NCI-H524 treated with DMSO at 0.1 percent for 48 hours (cell line): ENCODE data around the gene RNASET2.
A peak's percentile ranks its signal among the peaks of the same experiment; 100 is the strongest.

Experiments
- DNase-seq: peaks from one replicate; lab custom pipeline; 2025; lab: John Stamatoyannopoulos, UW

The RNASET2 gene

DNA sequence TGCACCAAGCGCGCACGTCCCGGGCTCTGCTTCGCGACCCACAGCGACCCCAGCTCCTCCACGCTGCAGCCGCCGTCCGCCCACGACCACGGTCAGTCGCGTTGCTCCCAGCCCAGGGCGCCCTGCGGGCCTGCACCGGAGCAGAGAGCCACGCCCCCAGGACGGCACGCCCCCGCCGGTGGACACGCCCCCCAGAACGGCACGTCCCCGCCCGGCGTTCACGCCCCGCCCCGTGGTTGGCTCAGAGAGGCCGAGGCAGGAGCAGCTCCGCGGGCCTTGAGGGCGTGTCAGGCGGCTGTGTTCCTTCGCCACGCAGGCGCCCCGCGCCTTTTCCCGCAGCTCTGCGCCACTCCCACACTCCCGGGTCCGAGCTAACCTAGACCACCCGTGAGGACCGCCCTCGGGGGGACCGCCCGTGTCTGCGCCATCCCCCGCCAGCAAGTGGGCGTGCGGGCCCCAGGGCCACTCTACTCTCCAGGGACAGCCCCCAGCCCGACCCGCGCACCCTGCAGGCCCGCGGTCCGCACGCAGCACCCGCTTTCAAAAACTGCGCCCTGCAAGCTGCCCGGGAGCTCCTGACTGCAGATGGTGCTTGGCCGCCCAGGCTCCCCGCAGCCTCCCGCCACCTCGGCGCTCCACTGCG, at the start of gene RNASET2:
RNASET2 (minus strand) TSS at position 107 of the 643 bp plus-strand sequence. CDS start 368 bp downstream, outside the sequence.
- peak; percentile 16 for DNase-seq

DNA sequence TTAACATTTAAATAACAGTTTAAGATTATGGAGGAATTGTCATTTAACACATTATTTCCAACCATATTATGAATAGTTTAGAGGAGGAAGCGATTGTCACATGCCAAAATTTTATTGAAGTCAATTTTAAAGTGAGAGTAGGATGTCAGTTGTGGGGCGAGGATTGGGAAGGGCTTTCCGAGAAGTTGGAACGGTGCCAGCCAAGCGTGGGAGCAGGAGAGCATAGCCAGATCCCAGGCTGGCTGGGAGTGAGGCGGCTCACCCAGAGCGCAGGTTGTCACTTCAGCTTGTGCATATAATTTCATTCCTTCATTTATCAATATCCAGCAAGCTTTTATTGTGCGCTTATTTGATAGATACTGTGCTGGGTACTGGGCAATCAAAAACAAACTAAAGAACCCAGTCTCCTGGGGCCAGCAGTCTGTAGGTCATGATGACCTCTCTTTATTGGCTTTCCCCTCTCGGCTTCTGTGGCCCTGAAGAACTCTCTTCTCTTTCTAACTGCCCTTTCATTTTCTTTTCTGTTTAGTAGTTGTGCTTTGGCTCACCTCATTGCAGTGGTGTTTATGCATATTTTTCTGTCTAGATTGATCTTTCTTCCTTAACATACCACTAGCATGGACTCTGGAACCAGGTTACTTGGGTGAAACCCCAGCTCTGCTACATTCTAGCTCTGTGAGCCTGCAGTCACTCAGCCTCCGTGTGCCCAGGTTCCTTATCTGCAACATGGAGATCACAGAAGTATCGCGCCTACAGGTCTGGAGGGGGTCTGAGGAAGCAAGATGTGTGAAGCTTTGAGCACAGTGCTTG, 49.2 kb upstream of the RNASET2 start:
- DNase-seq, result no peak

- no peak for DNase-seq
Observed at GRCh38 chr6:167000759-167001158, 44.4 kb upstream of the RNASET2 start.

- no peak for DNase-seq
Observed at GRCh38 chr6:166999884-167000253, 43.5 kb upstream of the RNASET2 start.

- DNase-seq, result peak; percentile 72
Observed at GRCh38 chr6:166999145-166999883, 43.0 kb upstream of the RNASET2 start, which contains the start of gene CEP43. Gene CEP43, plus strand, starts transcription at chr6:166999397. Its CDS starts 16 bp downstream, at chr6:166999413.

DNA sequence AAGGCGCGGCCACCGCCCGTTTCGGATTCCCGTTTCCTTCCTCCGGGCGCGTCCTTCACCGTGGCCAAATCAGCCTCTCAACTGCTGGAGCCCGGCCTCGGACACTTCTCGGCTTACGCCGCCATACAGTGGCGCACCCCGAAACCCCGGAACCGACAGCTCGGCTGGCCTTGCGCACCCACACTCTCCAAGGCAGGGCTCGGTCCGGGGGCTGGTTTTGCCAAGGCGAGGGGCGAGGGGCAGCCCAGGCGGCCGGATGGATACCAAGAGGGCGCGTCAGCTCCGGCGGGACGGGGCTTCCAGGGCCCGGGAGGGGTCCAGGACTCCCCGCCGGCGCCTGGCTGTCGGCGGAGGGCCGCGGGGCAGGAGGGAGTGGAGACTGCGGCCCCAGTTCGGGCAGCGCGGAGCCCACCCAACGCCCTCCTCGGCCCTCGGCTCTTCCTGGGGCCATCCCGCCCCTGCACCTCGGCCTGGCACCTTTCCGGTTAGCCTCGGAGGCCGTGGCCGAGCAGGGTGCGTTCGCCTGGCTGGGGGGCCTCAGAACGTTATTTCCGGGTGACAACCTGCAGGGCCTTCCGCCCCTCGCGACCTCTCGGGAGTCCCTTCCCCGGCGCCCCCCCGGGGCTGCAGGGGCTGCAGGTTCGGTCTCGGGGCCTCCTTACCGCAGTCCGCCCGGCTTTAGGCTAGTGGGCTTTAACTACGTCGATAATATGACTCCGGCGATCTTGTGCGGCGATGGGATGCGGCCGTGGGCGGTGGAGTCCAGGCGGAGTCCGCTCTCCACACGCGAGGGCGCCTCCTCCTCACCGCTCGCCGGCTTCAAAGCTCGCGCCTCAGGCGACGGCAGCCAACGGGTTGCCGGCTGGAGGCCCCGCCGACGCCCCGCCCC, 42.1 kb upstream of the RNASET2 start:
- no peak for DNase-seq

GRCh38 chr6:166997768-166998255, 41.5 kb upstream of the RNASET2 start:
- no peak for DNase-seq

DNA sequence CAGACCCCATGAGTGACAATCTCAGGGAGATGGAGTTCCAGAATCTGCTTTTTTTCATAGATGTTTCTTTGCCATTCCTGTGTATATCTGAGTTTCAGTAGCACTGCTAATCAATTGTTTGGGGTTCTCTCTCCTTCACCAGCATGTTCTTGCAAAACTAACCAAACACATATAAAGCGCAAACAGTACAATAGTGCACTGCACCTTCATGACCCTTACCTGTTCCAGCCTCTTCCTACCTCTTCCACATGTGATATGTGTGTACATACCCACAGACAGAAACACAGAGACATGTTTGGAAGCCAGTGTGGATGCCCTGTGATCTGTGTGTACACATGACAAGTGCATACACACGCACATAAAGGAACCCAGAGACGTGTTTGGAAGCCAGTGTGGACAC, 41.0 kb upstream of the RNASET2 start:
- DNase-seq, result no peak

GRCh38 chr6:166996406-166996805, 40.1 kb upstream of the RNASET2 start:
- no peak for DNase-seq

- no peak for DNase-seq
Observed at GRCh38 chr6:166989427-166990032, 33.2 kb upstream of the RNASET2 start.

GRCh38 chr6:166988674-166989201, 32.4 kb upstream of the RNASET2 start:
- no peak for DNase-seq

GRCh38 chr6:166987930-166988329, 31.6 kb upstream of the RNASET2 start:
- DNase-seq, result no peak

- no peak for DNase-seq
Observed at GRCh38 chr6:166987448-166987847, 31.1 kb upstream of the RNASET2 start.

GRCh38 chr6:166980738-166981137, 24.4 kb upstream of the RNASET2 start:
- no peak for DNase-seq

DNA sequence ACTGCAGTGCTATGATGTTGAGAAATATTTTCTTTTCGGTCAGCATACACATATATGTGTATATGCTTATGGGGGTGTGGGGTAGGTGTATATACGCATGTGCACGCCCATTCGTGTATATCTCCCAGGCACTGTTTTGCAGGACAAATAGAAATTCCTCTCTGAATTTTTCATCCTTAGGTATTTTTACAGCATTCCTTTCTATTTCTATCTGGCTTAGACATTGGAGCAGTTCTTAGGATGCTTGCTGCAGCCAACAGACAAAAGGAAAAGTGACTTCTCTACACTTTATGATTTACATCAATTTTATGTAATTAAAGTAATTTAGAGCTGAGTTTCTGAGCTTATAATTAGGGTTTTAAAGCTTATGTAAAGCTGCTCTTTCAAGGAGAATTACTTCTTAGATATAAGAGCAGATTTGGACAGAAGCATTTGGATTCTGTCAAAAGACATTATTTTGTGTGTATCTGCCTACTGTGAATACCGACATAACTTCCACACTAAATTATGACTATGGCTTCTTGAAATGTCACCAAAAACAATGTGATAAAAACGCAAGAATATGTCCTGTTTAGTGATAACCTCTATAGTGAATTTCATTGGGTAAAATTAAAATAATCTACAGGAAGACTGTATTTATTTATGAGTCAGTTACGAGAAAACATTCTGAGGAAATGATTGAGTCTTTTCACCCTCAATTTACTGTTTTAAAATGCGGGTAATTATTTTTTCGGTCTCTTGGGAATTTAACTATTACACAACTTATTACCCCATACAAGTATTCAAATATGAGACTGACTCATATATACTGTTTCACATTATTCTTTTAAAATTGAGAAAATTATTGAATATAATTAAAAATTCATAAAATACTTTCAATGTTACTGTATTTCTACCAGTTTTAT, 21.5 kb upstream of the RNASET2 start:
- no peak for DNase-seq

DNA sequence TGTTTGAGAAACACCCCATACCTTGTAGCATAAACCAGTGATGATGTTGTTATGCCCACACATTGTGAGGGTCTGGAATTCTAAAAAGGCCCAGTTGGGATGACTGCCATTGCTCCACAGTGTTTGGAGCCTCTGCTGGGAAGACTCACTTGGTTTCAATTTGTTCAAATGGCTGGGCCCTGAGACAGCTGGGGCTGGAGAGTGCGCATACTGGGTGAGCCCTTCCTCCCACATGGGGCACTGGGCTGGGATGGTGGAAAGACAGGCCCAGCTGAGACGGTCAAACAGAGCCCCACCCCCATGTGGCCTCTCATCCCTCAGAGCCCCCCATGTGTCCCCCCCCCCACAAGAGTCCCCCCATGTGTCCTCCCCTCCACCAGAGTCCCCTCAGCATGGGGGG, 20.3 kb upstream of the RNASET2 start:
- DNase-seq, result no peak

DNA sequence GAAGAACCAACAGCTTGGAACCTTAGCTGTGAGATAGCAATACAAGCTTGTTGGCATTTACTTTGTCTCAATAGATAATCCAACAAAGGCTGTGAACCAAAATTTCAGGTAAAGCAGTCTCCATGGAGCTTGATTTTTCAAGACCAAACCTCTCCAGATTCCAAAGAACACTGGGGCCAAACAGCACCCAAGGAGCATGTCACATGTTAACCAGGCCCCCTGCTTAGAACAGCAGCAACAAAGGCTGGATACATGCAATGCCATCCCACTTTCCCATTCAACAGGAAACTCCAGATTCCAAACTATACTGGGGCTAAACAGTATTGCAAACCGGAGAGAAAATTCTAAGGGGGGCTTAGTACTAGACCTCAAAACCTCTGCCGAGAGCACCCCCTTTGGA, 15.8 kb upstream of the RNASET2 start:
- no peak for DNase-seq

DNA sequence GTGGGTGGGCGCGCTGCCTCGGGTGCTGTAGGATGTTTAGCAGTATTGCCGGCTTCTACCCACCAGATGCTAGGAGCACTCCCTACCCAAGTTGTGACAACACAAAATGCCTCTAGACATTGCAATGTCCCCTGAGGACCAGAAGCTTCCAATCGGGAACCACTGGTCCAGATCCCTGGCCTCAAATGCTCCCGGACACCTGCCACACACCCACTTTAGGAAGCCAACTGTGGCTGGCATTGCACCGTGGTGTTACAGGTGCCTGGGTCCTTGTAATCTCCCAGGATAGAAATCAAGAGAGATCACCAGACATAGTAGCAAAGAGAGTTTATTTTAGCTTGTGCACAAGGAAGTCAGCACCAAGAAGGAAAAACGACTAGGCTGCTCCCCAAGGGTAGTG, 14.9 kb upstream of the RNASET2 start:
- no peak for DNase-seq

DNA sequence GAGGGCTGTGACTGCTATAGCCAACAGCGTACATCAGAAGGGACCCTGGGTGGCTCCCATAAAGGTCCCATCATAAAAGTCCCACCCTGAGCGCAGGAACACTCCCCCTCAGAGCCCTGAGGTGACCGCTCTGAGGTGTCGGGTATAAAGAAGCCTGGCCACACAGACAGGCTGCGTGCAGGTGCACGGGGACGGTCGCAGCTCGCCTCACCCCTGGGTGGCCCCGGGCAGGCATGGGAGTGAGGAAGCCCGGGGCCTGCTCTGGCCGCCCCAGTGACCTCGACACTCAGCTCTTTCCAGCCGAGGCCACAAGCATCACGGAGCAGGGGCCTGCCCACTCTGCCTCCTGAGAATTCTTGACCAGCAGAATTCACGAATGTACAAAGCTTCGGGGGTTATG, 14.4 kb upstream of the RNASET2 start:
- no peak for DNase-seq

- DNase-seq, result no peak
Observed at GRCh38 chr6:166970091-166970490, 13.7 kb upstream of the RNASET2 start.
